HG03175 (cell line): Measurements from ENCODE around the gene NLRP1.

Experiments used
- ATAC-seq: cut with Tn5 transposase; IDR thresholded peaks from one replicate; pipeline ENCODE4 v1.9.1; 2021; ENCODE audit warnings: mild to moderate bottlenecking, moderate library complexity; ENCODE audit not compliant: unreplicated experiment

The NLRP1 gene

DNA sequence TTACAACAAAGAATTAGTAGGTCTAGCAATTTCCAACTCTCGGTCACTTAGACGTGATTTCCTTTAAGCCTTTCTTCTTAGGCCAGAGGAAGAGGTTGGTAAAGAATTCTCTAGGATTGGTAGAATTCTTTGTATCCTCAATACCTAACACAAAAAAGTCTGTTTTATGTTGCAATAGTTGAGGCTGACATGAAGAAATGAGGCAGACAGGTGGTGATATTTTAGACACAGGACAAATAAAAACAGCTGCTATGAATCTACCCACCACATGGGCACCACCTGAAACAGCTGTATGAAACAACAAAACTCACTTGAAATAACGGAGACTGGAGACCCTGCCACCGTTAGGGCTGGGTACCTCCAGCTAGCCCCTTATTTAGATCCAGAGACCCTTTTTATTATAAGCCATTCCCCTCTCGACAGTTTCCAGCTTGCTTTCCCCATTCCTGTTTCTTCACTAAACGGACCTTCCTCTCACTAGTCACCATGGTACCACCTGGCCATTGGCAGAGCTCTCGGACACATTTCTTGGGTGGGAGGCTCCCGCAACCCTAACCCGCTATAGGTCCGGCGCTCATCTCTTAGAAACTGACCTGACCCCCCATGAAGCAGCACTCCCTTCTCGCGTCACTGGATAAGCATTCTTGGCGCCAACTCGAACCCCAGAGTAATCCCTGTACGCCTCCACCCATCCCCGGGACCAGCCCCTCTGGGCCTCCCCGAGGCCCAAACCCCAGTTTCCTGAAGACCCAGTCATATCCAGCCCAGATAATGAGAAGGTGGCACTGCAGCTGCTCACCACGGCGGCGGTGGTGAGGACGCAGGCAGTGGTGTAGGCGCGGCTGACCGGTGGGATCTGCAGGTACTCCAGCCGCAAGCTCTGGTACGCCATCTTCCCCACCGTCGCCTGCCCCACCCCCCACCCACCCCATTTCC lies 98.8 kb downstream of the NLRP1 start, which contains the start of gene DERL2:
TSS of gene DERL2 (minus strand) at position 909 of the 936 bp plus-strand sequence. CDS start at position 892, 17 bp downstream.
- peak; percentile 21 for ATAC-seq

DNA sequence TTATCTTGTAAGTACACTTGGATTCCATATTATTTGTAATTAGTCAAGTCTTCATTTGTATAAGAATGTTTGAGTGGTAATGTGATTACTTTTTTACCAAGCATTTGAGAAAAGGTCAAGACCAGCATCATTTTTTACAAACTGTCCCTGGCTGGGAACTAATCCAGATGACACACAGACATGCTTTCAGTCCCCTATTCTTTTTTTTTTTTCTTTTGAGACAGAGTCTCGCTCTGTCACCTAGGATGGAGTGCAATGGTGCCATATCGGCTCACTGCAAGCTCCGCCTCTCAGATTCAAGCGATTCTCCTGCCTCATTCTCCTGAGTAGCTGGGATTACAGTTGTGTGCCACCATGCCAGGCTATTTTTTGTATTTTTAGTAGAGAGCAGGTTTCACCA lies 102.9 kb downstream of the NLRP1 start:
- no peak for ATAC-seq

DNA sequence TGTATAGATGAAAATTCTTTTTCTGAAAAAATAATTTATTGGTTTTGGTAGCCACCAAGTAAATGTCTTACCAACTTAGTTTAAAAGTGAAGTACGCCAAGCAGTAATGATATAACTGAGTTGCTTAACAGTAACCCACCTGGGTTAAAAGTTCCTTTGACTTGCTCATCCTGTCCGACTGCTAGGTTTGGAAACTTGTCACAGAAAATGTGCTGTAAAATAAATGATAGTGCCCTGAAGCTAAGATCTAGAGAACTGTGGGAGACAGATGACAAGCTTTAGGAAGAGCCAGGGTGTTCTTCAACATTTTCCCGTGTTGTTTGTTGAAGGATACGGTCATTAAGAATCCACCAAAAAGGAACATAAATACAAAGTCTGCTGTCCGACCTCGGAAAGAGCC lies 103.3 kb downstream of the NLRP1 start:
- ATAC-seq: no peak

DNA sequence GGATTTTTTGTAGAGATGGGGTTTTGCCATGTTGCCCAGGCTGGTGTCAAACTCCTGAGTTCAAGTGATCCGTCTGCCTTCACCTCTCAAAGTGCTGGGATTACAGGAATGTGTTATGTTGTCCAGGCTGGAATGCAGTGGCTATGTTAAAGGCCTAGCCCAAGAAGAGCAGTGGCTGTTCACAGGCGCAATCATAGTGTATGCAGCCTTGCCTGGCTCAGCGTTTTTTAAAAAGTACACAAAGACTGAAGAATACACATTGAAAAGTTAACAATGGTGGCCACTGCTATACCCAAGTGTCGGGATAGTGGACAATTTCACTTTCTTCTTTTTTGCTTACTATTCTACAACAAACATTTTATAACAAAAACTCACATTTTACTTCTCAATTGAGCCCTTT lies 105.3 kb downstream of the NLRP1 start:
- no peak for ATAC-seq

DNA sequence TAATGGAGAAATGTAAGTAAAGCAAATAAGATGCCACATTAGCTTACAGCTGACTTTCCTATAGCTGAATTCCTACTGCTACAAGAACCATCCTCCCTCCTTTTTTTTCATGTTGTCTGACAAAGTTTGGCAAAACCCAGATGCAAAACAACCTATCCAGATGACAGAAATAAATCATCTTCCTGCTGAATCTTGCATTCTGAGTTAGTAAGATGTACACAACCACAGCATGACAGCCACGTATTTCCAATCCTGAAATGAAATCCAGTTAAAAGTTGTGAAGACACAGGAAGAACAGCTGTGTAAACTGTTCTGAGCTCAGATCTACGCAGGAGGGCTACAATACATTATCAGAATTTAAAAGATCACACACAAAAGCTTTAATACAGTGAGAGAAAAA lies 110.4 kb downstream of the NLRP1 start:
- no peak for ATAC-seq

DNA sequence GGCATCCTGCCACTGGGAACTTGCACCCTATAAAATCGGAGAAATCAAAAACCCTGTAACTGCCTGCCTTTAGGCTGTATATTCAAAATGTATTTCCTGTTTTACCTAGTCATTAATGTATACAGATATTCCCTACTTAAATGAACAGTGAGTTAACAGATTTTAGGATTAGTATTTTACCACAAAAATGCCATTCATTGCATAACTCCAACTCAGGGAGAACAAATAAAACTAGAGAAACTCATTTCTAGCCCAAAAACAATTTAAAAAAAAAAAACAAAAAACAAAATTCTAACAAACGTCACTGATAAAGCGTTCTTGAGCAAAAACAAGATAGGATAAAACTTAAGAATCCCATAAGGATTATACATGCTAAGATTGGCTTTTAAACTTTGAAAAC lies 111.8 kb downstream of the NLRP1 start:
- no peak for ATAC-seq

DNA sequence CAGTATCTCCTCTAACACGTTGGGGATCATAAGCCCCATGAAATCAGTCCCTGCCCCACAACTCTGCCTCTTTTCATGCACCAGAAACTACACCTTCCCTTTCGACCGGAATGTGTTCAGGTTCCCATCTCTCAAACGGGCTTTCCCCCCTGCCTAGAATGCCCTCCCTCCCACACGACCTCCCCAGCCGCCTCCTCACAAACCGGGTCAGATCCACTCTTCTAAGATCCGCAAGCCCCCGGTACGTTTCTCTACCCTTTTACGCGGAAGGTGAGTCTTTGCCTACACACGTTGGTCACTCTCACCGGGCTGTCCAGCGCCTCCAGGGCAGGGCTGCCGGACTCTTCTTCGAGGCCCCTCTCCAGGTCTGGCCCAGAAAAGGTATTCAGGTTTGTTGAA lies 116.2 kb downstream of the NLRP1 start:
- ATAC-seq: no peak

DNA sequence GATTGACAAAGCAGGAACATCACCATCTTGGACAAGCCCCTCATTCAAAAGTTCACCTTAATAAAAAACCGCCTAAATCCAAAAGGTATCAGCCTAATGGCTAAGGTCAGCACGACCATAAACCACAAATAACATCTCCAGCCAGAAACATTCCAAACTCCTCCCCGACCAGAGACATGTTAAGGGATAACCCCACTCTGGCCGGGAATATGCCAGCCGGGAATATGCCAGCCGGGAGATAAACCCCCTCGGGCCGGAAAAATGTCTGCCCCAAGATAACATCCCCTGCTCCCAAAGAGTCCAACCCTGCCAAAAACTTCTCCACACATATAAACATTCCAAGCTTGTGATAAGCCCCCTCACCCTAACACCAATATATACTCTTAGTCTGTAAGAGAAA lies 116.9 kb downstream of the NLRP1 start:
- ATAC-seq: no peak

DNA sequence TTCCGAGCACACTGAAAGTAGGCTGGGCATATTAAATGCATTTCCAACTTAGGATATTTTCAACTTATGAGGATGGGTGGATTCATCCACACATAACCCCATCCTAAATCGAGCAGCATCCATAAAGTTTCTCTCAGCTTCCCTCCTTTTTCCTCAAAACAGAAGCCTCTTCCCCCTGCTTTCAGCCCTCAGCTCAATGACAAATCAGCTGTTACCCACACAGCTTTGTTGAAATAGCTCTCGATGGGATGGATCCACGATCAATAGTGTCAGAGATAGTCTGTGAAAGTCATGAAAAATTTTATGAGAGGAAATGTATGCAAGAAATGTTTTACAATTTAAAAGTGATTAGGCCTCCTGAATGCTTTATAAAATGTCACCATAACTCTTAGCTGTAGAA lies 118.0 kb downstream of the NLRP1 start:
- ATAC-seq: no peak

DNA sequence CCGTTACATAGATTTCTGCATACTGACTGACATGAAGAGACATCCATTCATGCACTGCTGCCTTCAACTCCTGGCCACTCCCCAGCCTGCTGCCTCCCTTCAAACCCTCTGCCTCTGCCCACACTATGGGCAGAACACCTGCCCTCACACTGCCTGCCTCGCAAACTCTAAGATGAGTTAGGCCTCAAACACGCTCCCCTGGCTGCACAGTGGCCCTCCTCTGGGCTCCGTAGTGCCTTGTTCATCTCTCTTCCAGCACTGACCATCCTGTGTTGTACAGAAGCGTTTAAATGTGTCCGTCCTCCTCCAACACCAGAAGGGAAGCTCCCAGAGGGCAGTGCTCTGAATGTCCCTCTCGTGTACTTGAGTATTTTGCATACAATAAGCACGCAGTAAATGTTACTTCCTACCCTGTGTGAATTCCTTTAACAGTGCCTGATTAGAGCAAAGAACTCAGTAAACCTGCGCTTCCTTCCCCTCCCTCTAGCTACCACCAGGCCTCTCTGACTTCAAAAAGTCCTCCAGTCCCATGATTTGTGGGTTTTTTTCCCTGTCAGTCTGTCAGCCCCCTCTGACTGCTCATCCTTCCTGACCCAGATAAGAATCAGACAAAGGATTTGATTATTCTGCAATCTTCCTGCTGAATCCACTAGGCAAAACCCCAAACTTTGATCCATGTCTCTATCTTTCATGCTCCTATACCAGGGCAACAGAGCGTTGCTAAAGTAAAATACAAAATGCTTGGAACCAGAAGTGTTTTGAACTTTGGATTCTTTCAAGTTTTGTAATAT lies 119.4 kb downstream of the NLRP1 start:
- ATAC-seq: no peak
